NCI-H2029 (cell line): ENCODE data around the gene XXYLT1.
"Not testable (repeated sequence)": the region's sequence is repeated elsewhere in the genome, so short reads cannot be mapped to it uniquely, and the experiment has no call there.

Experiments used
- DNase-seq: peaks from one replicate; lab custom pipeline; 2025; lab: John Stamatoyannopoulos, UW

The XXYLT1 gene

DNA sequence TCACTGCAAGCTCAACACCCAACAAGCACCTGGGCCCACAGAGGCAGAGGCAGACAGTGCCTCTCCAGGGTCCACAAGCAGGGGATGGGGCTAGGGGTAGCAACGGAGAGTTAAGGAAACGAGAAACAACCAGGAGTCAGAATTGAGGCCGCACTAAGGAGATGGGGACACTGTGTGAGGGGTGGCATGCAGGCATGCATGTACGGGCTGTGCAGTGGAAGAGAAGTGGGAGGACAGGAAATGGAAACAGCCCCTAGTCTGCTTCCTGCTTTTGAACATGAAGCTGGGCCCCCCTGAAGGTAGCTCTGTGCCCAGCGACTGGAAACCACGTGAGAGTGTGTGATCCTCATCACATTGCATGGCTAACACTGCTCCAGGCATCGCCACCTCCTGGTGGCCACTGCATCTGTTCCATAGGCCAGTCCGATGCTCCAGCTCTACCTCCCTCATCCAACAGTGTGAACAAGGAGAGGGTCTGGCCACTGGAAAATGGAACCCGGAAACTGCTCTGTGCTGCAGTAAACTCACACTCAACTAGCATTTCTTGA, 44.0 kb downstream of the XXYLT1 start:
- no peak for DNase-seq

DNA sequence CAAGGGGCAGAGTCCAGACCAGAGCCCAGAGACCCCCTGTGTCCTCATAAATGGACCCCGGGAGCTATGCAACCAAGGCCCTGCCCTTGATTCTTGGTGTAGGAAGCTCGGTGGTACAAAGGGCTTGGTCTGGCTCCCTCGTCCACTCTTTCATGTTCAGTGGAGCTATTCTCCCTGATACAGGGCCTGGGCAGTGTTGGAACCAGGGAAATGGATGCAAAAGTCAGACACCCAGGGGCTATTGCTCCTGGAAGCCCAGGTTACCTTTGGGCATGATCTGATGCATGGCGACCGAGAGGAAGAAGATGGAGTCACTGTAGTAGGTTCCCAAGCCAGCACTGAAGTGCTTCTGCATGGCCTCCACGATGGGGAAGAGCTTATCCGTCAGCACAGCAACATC, 44.5 kb downstream of the XXYLT1 start:
- no peak for DNase-seq

DNA sequence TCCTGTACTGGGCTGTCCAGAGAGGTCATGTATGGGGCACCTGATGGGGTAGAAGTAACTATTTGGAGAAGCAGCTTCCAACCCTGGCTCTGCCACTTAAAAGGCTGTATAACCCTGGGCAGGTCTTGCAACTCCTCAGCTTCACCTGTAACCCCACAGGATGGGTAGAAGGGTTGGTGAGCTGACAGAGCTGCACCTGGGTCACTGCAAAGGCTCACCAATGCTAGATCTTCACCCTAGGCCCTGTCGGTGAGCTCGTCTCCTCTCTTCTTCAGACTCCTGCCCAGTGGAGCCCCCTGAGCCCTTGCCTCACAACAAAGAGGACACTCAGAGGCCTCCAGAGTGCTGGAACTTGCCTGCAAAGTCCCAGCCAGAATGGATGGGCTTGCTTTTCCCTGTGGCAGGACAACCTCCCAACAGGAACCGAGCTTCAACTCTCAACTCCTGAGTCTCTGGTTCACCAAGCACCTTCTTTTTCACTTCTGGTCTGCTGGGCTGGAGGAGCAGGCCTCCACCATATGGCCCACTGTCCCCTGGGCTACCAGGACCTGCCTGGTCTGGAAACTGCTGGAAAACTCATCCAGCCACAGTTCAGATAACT, 45.9 kb downstream of the XXYLT1 start:
- DNase-seq, result no peak

DNA sequence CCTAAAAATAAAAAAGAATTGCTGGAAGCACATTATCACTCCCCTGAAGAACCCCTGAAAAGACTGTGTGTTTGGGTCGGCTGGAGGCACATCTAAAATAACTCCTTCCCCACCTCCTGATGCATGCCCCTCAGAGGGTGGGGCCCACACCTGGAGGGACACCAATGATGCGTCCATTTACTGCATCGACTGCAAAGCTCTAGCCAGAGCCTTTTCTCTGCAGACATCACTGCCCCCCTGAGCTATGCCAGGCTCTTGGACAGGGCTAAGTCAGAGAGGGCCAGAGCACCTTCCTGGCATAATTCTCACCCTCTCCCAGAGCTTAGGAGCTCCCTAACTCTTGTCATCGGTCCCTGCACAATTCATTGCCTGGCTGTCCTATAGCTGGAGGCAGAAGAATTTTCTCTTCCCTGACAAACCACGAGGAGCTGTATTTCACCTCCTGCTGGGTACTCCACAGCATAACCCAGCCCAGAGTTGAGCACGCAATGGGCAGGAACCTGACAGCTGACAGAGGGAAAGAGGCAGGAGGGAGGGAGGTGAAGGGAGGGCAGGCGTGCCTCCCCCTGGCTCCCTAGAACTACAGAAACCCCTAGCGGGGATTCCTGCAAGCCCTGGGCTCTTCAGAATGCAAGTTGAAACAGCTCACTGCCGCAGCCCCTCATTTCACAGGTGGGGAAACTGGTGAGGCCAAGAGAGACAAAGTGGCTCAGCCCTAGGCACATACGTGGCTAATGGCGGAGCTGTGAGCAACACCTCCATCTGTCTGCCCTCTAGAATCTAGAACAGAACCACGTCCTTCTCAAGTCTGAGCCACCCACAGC, 46.6 kb downstream of the XXYLT1 start:
- no peak for DNase-seq

DNA sequence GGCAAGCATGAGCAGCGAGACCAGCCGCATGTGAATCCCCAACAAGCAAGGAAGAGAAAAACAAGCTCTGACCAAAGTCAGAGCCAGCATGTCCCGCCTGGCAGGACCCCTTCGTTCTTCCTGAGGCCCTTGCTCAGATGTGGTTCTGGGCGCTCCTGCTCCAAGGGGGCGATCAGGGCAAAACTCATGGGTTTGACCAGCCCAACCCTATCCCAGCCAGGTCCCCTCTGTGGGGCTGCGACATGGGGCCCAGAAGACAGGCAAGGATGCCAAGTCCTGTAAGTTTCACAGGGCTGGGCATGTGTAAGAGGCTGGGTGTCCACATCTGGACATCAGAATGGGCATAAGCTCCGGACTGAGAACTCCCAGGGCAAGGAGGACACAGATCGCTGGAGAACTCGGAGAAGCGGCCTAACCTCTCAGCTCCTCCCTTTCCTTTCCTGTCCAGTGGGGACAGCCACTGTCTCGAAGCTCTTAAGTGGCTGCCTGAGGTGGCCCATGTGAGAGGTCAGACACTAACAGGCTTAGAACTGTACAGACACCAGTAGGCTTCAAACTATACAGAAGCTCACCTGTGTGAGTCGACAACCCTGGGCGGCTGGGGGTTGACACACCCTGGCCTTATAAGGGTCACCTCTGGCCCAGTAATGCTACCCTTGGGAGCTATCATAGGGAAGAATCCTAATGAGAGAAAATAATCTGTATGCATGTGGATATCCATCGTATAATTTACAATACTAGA, 48.9 kb downstream of the XXYLT1 start:
- DNase-seq, result no peak

DNA sequence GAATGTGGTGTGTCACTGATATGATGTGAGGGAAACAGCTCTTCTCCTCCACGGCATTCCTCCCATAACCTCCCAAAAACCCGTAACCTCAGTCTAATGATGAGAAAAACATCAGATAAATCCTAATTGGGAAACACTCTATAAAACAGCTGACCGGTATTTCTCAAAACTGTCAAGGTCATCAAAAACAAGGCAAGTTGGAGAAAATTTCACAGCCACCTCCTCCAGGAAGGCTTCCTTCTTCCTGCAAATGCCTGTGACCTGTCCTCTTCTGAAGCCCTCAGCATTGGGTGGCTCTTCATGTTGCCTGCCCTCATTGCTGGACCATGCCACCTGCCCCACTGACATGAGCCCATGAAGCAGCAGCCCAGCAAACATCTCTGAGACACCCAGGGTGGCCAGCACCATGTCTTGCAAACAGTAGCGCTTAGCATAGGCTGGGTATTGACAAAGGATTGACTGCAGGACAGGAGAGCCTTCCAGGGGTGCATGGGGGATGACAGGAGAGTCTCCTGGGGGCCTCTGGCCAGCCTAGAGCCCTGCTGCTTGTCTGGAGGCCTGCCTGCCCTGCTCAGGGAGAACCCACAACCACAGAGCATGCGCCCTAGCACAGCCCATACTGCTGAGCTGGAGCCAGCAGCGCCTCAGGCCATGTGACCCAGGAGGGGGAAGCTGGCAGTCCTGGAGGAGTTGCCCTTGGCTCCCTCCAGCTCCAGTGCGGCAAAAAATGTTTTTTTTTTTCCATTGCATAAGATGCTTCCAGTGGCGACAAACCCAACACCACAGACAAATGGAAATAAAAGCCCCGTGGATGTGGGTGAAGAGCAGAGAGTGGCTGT, 49.7 kb downstream of the XXYLT1 start:
- no peak for DNase-seq

DNA sequence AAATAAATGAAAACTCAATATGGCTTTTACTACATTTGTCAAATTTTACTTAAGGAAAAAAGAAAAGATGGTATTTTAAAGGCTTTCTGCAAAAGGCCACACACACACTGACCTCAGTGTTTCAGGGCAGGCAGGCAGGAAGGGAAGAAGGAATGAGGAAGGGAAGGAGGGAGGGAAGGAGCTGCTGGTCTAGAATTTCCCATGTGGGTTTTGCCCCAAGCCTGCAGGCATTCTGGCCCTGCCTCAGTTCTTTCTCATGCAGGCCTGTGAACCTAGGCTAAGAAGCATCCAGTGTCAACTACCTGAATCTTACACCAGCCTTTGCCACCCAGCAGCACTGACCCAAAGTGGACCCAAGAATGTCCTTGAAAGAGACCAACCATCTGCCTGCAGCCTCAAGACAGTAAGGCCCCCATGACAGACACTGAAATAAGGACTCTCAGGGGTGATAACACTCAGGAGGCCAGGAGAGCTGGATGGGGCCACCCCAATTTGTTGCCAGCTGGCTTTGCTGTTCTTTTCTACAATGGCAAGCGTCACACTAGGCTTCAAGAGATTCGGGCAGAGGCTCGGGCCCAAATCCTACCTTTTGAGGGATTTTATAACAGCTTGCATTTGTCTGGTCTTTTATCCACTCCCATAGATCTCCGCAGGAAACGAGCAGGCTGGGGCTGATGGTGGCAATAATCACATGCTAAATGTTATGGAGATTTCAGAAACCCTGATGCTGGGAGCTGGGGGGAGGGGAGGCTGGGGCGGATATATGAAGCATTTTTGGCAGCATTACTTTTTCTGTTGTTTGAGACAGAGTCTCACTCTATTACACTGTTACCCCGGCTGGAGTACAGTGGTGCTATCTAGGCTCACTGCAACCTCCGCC, 51.4 kb downstream of the XXYLT1 start:
- no peak for DNase-seq

DNA sequence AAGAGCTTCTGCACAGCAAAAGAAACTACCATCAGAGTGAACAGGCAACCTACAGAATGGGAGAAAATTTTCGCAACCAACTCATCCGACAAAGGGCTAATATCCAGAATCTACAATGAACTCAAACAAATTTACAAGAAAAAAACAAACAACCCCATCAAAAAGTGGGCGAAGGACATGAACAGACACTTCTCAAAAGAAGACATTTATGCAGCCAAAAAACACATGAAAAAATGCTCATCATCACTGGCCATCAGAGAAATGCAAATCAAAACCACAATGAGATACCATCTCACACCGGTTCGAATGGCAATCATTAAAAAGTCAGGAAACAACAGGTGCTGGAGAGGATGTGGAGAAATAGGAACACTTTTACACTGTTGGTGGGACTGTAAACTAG, 52.6 kb downstream of the XXYLT1 start:
- not testable (repeated sequence) for DNase-seq

DNA sequence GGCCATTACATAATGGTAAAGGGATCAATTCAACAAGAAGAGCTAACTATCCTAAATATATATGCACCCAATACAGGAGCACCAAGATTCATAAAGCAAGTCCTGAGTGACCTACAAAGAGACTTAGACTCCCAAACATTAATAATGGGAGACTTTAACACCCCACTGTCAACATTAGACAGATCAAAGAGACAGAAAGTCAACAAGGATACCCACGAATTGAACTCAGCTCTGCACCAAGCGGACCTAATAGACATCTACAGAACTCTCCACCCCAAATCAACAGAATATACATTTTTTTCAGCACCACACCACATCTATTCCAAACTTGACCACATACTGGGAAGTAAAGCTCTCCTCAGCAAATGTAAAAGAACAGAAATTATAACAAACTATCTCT, 55.4 kb downstream of the XXYLT1 start:
- not testable (repeated sequence) for DNase-seq

DNA sequence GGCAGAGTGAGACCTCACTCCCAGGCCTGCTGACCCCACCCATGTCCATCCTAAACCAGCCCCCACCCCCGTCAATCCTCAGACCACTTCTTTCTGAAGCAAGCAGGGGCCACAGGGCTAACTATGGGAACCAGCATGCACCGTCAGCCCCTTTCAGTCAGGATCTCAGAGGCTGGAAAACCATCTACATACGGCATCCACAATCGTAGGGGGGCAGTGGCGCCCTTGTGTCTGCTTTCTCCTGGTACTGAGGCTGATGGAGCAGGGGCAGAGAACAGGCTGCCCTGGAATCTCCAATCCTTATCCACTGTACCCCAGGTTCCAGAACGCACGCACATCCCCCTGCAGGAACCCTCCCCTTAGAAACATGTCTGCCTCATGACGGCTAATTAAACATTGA, 56.6 kb downstream of the XXYLT1 start:
- DNase-seq, result no peak

DNA sequence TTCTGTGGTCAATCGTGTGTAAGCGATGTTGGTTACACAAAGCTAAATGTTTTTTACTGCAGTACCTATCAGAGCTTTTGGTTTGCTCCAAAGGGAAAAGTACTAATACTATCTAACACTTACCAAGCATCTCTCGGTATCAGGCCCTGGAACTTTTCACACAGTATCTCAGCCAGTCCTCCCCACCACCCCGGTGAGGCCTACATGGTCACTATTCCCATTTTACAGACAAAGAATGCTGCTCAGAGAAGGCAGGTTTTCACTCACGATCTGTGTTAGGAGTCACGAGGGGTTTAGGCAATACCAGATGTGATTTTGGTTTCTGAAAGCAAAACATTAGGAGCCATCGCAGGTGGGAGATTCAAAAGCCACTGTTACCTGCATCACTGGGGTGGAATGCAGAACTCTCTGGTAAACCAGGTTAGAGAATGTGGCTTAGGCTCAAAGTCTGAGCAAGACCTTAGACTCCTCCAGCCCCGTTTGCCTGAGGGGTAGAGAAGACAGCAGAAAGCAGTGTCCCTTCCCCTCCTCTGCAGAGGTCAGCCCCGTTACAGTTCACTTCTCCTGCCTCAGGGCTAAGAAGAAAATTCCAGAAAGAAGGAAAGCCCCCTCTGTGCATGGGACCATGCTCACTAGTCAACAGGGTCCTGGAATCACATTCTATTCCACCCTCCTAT, 57.2 kb downstream of the XXYLT1 start:
- no peak for DNase-seq

DNA sequence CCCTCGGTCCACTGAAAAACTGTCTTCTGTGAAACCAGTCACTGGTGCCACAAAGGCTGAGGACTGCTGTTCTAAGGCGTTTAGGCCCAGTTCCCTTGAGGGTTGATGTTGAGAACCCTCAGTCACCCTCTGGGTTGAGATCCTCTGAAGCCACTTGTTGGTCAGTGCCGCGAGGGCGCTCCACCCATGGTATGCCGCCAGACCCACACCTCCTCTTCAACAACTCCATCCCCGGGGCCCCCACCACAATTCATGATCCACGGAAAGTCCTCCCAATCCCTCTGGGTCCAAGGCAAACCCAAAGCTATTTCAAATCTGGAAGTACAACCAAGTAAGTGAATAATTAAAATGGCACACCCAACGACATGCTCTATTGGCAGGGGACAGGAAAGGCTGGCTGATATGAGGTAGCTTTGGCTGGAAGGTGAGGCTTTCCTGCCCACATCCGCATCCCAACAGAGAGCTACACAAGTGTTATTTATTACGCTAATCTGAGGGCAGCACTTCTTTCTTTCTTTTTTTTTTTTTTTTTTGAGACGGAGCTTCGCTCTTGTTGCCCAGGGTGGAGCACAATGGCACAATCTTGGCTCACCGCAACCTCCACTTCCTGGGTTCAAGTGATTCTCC, 58.1 kb downstream of the XXYLT1 start:
- DNase-seq, result no peak

DNA sequence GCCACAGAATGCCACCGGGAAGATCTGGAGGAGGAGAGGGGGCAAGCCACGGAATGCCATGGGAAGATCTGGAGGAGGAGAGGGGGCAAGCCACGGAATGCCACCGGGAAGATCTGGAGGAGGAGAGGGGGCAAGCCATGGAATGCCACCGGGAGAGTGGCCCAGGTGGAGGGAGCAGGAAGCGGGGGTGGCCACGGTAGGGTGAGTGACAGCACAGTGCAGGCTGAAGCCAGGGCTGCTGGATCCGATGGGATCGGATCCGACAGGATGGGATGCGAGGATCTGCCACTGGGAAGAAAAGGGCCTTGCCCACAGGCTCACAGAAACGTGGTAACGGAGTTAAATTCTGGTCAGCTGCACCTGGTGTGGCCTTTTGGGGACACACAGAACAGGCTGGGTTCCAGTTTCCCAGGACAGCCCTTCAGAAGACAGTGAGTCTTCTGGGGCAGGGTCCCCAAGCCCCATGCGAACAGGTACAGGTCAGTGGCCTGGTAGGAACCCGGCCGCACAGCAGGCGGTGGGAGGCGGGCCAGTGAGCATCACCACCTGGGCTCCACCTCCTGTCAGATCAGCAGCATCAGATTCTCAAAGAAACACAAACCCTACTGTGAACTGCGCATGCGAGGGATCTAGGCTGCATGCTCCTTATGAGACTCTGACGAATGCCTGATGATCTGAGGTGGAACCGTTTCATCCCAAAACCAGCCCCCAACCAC, 58.8 kb downstream of the XXYLT1 start:
- no peak for DNase-seq

DNA sequence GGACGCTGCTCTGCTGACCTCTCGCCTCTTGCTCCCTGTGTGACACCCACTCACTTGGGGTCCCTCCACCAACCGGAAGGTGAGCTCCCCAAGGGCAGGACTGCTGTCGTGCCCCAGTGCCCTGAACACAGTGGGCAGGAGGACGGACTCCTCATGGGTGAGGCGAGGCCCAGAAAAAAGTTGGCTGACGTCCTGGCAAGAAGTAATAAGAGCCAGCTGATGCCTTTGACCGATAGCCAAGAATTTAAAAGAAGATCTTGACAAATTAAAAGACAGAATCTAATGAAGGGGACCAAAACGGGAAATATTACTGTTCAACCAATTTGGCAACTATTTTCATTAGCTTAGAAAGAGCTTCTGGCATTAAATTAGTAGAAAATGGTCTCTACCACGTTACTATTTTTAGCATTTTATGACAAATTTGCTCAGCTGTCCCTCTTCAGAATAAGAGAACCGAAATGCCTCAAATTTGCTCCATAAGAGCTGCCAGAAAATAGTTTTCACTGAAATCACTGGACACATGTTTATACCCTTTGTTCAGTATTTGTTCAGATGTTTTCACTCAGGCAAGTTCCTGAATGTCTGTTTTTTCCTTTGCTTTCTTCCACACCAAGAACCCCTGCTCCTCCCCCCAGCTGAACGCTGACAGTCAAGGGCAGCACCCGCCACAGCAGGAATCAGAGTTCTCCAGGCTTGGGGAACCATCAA, 60.5 kb downstream of the XXYLT1 start:
- DNase-seq, result no peak

DNA sequence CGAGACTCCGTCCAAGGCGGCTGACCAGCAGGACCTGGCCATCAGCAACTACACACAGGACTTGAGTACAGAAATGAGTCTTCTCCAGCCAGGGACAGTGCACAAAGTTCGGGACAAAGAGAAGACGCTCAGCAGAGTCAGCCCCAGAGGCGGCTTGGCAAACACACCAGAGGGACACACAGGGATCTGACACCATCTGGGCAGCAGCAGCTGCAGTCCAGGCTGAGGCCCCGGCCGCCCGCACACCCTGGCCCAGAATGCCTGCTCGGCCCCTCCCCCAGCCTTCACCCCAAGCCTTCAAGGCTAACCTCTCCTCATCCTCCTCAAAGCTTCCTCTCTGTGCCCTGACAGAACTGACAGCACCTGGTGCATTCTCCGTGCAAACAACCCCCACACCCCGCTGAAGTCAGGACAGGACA, 61.1 kb downstream of the XXYLT1 start:
- no peak for DNase-seq

DNA sequence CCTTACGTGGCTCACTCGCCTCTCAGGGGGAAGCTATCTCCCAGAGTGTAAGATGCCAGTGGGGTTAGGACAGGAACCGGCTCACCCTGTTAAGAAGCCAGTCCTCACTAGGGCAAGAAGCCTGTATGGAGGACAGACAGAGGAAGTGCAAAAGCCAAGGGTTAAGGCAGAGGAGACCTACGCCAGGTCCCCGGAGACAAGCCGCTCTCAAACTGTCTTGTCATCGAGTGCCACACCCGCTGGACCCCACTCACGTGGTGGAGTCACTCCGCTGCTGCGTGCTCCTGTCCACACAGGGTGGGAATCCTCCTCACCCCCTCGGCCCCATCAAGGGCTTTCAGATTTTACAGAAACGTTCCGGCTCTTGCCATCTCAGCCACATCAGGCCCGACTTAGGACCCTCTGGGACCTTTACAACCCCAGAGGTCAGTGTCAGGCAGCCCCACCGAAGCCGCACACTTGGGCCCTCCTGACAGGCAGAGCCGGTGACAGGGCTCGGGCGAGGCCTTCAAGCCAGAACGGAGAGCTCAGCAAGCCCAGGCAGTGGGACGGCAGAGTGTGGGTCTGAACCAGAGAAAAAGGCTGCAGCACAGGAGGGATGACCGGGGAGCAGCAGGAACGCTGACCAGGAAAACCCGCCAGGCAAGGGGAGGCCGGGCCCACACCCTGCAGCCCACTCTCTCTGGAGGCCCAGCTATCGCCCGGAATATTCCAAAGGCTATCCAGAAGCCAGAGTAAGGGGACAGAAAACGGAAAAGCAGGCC, 61.7 kb downstream of the XXYLT1 start:
- DNase-seq, result no peak

DNA sequence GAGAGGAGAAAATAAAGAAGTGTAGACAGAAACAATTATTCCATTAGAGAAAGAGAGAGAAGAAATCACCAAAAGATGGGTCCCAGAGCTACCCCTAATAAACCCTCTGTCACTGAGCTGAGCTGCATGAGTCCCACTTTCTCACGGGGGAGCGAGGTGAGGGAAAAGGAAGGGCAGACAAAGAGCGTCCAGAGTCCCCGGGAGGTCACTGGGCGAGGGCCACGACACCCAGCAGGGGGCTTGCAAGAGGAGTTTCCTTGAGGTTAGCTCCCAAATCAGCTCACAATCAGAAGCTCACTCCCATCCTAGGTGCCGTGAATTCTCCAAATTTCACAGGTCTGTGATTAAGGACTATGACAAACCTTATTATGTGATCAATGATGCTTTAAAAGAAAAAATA, 62.3 kb downstream of the XXYLT1 start:
- DNase-seq, result no peak

DNA sequence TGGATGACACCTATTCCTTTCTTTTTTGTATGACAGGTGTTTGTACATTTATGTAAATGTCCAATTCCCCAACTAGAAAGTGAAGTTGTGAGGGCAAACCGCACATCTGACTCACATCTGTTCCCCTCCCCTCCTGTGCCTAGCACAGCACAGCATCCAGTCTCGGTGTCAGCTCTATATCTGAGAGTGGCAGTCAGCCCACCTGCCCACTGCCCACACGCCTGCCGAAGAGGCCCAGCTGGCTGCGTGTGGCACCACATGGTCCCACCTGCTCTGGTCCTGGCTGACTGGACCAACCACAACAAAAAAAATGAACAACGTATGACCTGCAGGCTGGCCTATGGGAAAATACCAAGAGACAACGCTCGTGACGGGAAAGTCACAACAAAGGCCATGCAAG, 62.8 kb downstream of the XXYLT1 start:
- DNase-seq, result no peak
